KMS-11 (cell line): ENCODE data around the gene SPRED2.

ENCODE experiments used
- H2AFZ ChIP-seq: fragments of 200-600 bp; sonication (generic); 2 replicates; pipeline ENCODE4 v1.6.1; 2016; ENCODE audit warnings: antibody characterized with exemption, mixed run types, low read depth
- H3K27ac ChIP-seq: fragments of 200-600 bp; sonication (generic); 2 replicates; pipeline ENCODE4 v1.6.1; 2016; ENCODE audit warnings: mild to moderate bottlenecking, mixed run types
- H3K27me3 ChIP-seq: fragments of 200-600 bp; sonication (generic); 2 replicates; pipeline ENCODE4 v1.6.1; 2017; ENCODE audit warnings: mild to moderate bottlenecking, low read depth, mixed run types, moderate library complexity; ENCODE audit not compliant: insufficient read depth
- H3K36me3 ChIP-seq: fragments of 200-600 bp; sonication (generic); 2 replicates; pipeline ENCODE4 v1.6.1; 2017; ENCODE audit warnings: mild to moderate bottlenecking, mixed run types; ENCODE audit not compliant: insufficient read depth
- H3K4me1 ChIP-seq: fragments of 200-600 bp; sonication (generic); 2 replicates; pipeline ENCODE4 v1.6.1; 2016; ENCODE audit warnings: mild to moderate bottlenecking, low read depth, mixed run types; ENCODE audit not compliant: poor library complexity, severe bottlenecking
- H3K4me2 ChIP-seq: fragments of 200-600 bp; sonication (generic); 2 replicates; pipeline ENCODE4 v1.7.0; 2016; ENCODE audit warnings: mild to moderate bottlenecking, mixed run types
- H3K4me3 ChIP-seq: fragments of 200-600 bp; sonication (generic); IDR thresholded peaks from 2 replicates; pipeline ENCODE4 v1.6.1; 2017; ENCODE audit warnings: low read depth, low read length, mixed read lengths; ENCODE audit not compliant: insufficient read depth
- H3K79me2 ChIP-seq: fragments of 200-600 bp; sonication (generic); 2 replicates; pipeline ENCODE4 v1.6.1; 2016; ENCODE audit warnings: low read depth, mixed run types; ENCODE audit not compliant: insufficient read depth
- H3K9ac ChIP-seq: fragments of 200-600 bp; sonication (generic); 2 replicates; pipeline ENCODE4 v1.6.1; 2016; ENCODE audit warnings: mild to moderate bottlenecking, mixed run types
- H4K20me1 ChIP-seq: fragments of 200-600 bp; sonication (generic); 2 replicates; pipeline ENCODE4 v1.6.1; 2016; ENCODE audit warnings: mild to moderate bottlenecking, mixed run types; ENCODE audit not compliant: insufficient read depth
- CTCF ChIP-seq: fragments of 200-600 bp; sonication (generic); conservative IDR thresholded peaks from 2 replicates; pipeline ENCODE4 v1.6.1; 2017; ENCODE audit warnings: low read depth, mild to moderate bottlenecking, antibody characterized with exemption, low read length, moderate library complexity, mixed read lengths

The SPRED2 gene

GRCh38 chr2:65334714-65335113 is 97.7 kb downstream of the SPRED2 start:
- Histone ChIP-seq H3K27ac (no peak overlapping the region), H4K20me1 (no peaks in the 10 kb centered on the region), H3K4me3 (no peak overlapping the region), H3K9ac (no peak overlapping the region), H3K79me2 (no peaks in the 10 kb centered on the region; the same call in 1 of the 2 replicates), H3K27me3 (no peaks in the 10 kb centered on the region), H3K4me1 (no peaks in the 10 kb centered on the region), H3K36me3 (no peaks in the 10 kb centered on the region), H2AFZ (no peak overlapping the region), H3K4me2 (no peak overlapping the region)
- no peak for TF ChIP-seq CTCF

- TF ChIP-seq CTCF: no peak
- no peaks in the 10 kb centered on the region for H3K4me1 ChIP-seq
- no peak overlapping the region for H2AFZ ChIP-seq
- no peak overlapping the region for H3K9ac ChIP-seq
- no peaks in the 10 kb centered on the region; the same call in 1 of the 2 replicates for H3K79me2 ChIP-seq
- no peaks in the 10 kb centered on the region for H3K27me3 ChIP-seq
- H3K4me2 ChIP-seq: no peak overlapping the region
- H3K36me3 ChIP-seq: no peaks in the 10 kb centered on the region
- no peaks in the 10 kb centered on the region for H4K20me1 ChIP-seq
- H3K27ac ChIP-seq: no peak overlapping the region
- H3K4me3 ChIP-seq: no peak overlapping the region
These were observed 100.9 kb downstream of the SPRED2 start for GRCh38 chr2:65331336-65332025.

GRCh38 chr2:65329525-65329924 is 102.9 kb downstream of the SPRED2 start:
- Histone ChIP-seq H3K27me3 (no peaks in the 10 kb centered on the region), H3K79me2 (no peaks in the 10 kb centered on the region), H3K27ac (no peak overlapping the region), H4K20me1 (no peaks in the 10 kb centered on the region), H3K4me3 (no peak overlapping the region), H3K4me1 (no peaks in the 10 kb centered on the region), H3K36me3 (no peaks in the 10 kb centered on the region), H3K9ac (no peak overlapping the region), H3K4me2 (no peak overlapping the region), H2AFZ (no peak overlapping the region)
- TF ChIP-seq CTCF: no peak

GRCh38 chr2:65326276-65326675 is 106.1 kb downstream of the SPRED2 start:
- Histone ChIP-seq H3K27ac (no peak overlapping the region), H4K20me1 (no peaks in the 10 kb centered on the region), H3K27me3 (no peaks in the 10 kb centered on the region), H3K9ac (no peak overlapping the region), H3K4me2 (no peak overlapping the region), H3K36me3 (no peaks in the 10 kb centered on the region), H2AFZ (no peak overlapping the region), H3K4me1 (peaks cover 19% of the 10 kb centered on the region), H3K79me2 (no peaks in the 10 kb centered on the region), H3K4me3 (no peak overlapping the region)
- no peak for TF ChIP-seq CTCF
